Stimulated activated CD4-positive, alpha-beta T cell treated with anti-CD3 and anti-CD28 coated beads, Interleukin-12 subunit alpha, Interleukin-12 subunit beta, amount 100 ng/mL, for 48 hours (primary cell): ENCODE measurements around the gene GAL3ST2.
"Not testable (repeated sequence)": the region's sequence is repeated elsewhere in the genome, so short reads cannot be mapped to it uniquely, and the experiment has no call there.

Source experiments
- DNase-seq, 3 donors: peaks; one replicate each; pipeline ENCODE4 v3.0.0-alpha.2; 2020; ENCODE audit warnings: low read depth in 2 of 3, low spot score in 1 of 3

GAL3ST2 gene

DNA sequence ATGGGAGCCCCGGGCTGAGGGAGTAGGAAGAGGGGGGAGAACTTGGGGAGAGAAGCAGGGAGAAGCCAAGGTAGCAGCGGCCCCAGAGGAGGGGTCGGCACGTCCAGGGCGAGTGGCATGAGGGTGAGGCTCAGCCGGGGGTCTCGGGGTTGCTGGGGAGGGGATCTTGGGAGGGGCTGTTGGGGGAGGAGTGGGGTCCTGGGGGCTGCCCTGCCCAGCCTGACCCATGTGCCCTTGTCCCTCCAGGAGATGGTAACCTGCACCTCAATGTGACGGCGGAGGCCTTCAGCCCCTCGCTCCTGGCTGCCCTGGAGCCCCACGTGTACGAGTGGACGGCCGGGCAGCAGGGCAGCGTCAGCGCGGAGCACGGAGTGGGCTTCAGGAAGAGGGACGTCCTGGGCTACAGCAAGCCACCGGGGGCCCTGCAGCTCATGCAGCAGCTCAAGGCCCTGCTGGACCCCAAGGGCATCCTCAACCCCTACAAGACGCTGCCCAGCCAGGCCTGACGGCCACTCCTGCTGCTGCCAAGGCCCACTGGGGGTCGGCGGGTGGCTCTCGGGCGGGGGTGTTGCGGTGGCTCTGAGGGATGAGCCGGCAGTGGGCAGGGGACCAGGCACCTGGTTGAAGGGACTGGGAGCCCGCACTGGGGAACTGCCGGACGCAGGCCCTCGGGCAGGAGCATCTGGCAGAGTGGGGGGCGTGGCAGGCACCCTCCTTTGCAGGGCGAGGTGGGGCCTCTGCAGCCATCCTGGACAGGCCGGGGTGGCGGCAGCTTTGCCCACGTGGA is 9.0 kb upstream of the GAL3ST2 start:
- no peak for DNase-seq

DNA sequence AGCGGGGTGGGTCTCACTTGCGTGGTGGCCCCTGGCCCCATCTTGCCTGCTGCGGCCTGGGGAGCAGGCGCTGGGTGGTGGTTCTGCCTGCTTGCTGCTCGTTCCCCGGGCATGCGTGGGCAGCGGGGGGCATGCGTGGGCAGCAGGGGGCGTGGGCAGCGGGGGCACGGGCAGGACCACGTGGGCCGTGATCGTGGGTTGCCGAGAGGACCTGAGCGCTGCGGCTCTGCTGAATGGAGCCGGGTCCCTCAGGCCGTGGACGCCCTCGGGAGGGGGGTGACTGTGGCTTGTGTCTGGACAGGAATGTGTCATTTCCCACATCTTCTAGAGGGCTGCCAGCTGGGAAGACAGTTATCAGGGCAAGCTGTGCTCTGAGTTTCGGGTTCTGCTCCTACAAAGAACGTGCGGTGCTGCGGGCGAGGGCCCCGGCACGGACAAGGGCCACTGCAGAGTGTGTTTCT is 8.3 kb upstream of the GAL3ST2 start:
- no peak for DNase-seq

DNA sequence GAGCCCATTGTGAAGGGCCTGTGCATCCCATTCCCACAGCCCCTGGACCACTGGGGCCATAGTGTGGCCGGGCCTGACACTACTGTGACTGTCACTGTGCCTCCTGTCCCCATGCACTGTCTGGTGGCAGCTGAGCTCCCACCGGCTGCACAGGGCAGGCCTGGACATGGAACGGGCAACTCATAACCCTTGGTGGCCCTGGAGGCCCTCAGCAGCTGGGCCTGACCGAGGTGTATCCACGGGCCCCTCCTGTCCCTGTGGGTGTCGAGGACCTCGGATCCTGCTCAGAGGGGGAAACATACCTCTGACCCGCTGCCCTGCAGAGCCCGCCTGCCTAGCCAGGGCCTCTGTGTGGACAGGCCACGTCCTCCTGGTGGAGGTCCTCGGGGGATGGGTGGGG is 7.8 kb upstream of the GAL3ST2 start:
- no peak for DNase-seq

DNA sequence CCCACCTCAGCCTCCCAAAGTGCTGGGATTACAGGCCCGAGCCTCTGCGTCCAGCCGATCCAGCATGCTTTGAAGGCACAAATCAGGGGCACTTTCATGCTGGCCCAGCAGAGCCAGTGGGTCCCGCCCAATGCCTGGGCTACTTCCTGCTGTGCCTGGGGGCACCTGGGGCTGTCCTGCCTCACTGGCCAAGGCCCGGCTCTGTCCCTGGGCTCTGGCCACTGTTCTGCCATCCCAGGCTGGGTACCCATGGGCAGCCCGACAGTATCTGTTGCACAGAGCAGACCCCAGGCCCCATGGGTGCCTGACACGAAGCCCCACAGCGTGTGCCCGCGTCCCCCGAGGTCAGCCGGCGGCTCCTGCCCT is 6.8 kb upstream of the GAL3ST2 start:
- no peak for DNase-seq

DNA sequence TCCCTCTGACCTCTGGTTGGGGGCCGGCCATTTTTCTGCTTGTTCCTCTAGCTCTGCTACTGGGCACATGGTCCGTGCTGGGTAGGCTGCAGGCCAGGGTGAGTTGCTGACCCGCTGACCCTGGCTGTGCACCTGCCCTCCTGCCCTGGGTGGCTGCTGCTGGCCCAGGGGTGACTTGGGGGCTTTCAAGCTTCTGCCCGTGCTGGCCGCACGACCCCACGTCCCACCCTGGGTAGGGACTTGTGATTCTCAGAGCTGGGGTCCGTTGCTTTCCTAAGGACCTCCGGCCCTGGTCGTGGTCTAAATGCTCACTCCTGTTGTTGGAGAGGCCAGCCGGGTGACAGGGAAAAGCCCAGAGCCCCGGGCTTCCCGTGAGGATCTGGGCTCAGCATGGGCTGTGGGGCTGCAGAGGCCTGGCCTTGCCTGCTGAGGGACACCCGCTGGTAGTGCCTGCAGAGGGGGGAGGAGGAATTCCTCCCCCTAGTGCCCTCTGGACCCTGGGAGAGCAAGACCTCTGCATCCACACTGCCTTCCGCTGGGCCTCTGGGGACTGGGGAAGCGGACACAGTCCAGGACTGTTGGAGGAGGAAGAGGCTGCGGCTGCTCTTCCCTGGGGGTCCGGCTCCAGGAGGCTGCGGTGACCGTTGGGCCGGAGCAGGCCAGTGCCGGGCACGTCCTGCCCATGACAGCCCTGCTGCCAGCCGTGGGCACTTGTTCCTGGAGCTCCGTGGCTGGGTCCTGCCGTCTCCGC is 6.3 kb upstream of the GAL3ST2 start:
- DNase-seq: no peak

DNA sequence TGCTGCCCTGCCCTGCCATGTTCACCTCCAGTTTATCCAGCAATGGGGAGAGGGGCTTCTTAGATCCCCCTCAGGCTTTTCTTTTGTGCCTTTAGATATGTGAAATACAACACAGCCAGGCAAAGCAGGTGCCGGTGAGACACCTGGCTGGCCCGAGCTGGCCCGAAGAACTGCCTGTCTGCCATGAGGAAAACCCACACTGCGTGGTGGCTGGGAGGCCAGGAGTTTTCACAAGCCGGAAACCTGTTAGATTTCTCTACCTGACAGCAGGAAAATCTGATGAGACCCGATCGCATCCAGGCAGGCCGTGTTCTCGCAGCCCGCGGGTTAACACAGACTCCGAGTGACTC is 5.7 kb upstream of the GAL3ST2 start:
- no peak for DNase-seq

DNA sequence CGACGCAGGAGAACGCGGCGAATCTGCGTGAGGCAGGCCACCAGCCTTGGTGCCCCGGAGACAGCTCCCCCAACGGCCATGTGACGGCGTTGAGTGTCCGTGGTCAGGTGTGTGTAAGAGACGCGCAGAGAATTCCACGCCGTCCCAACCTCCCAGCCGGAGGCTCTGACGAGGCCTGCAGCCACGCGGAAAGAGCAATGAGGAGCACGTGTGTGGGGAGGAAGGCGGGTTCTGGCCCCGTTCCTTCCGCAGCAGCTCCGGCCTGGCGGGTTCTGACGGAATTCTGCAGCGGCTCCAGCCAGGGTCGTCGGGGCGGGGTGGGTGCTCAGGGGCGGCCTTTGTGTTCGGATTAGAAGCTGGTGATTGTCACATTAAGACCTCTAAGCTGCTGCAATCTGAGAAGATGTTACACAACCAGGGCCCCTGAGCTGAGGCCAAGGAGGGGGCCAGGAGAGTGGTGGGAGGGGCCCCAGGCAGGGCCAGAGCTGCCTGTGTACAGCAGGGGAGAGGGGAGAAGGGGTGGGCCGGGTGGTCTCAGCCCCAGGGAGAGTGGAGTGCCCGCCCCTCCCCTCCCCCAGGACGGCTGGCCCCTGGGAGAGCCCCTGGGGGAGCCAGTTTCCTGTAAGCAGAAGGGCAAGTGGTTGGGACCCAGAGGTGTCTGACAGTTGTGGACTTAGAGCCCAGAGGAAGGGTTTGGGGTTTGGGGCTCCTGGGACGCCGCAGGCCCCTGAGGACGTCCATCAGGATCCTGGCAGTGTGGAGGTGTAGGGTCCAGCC is 5.1 kb upstream of the GAL3ST2 start:
- DNase-seq: no peak

DNA sequence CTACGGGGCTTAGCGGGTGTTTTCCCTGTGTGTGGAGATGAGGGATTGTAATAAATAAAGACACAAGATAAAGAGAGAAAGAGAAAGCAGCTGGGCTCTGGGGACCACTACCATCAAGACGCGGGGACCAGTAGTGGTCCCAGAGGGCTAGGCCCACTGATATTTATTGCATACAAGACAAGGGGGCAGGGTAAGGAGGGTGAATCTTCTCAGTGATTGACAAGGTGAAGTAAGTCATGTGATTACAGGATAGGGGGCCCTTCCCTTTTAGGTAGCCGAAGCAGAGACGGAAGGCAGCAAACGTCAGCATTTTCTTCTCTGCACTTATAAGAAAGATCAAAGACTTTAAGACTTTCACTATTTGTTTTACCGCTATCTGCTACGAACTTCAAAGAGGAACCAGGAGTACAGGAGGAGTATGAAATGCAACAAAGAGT is 4.5 kb upstream of the GAL3ST2 start:
- DNase-seq: no peak

DNA sequence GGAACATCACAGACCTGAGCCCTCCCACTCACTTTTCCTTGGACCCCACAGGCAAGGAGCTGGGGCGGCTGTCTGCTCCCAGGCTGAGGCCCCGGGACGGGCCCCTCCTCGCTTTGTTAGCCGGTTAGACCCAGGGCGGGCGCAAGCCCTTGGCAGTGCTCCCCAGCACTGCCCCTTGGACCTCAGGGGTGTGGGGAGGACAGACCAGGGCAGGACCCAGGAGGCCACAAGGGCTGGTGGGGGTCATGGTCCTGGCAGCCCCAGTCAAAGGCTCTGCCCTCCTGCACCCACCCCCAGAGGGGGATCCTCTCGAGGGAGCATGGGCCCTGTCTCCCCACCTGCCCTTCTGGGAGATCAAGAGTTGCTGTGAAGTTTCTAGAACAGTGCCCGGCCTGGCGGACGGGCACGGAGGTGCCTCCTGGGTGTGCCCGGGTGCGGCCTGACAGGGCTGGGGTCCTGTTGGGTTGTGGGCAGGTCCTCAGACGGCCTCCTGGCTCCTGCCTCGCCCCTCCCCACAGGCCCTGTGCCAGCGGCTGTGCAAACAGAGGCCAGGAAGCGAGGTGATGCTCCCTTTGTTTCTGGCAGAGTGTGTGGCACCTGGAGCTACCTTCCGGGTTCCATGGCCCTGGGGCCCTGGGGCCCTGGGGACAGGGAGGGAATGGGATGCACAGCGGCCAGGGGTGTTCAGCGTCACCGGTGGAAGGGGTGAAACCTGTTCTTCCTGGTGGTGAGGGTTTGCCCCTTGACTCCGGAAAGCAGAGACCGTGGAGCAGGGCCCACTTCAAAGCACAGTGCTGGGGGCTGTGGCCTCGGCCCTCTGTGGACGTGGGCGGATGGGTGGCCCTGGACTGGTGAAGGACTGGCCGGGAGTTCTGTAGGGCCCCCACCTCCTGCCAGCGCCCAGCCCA is 2.9 kb upstream of the GAL3ST2 start:
- no peak for DNase-seq

DNA sequence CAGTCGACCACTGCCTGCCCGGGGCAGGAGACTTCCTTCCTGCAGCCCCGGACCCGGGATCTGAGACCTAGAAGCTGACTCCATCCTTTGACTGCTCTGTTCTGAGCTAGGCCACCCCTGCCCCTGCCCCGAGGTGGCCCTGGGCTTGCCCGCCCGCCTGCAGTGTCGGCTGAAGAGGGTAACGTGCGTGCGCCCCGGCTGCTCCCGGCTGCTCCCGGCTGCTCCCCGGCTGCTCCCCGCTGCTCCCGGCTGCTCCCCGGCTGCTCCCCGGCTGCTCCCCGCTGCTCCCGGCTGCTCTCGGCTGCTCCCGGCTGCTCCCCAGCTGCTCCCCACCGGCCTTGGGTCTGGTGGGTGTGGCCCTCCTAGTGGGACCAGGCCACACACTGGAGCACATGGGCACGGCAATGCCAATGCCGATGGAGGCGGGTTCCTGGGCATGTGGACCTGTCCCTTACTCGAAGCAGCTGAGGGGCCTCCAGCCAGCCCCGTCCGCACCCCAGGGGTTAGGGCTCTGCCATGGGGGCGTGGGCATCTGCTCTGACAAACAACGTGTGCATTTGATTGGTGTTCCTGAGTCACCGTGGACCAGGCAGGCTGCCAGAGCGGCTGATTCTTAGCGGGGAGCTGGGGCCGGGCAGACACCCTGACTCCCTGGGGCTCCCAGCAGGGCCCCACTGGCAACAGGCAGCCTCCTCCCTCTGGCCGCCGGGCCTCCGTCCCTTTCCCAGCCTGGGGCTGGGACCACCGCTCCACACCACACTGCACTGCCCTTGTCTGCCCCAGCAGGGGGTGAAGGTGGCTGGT is 2.0 kb upstream of the GAL3ST2 start:
- DNase-seq: no peak

DNA sequence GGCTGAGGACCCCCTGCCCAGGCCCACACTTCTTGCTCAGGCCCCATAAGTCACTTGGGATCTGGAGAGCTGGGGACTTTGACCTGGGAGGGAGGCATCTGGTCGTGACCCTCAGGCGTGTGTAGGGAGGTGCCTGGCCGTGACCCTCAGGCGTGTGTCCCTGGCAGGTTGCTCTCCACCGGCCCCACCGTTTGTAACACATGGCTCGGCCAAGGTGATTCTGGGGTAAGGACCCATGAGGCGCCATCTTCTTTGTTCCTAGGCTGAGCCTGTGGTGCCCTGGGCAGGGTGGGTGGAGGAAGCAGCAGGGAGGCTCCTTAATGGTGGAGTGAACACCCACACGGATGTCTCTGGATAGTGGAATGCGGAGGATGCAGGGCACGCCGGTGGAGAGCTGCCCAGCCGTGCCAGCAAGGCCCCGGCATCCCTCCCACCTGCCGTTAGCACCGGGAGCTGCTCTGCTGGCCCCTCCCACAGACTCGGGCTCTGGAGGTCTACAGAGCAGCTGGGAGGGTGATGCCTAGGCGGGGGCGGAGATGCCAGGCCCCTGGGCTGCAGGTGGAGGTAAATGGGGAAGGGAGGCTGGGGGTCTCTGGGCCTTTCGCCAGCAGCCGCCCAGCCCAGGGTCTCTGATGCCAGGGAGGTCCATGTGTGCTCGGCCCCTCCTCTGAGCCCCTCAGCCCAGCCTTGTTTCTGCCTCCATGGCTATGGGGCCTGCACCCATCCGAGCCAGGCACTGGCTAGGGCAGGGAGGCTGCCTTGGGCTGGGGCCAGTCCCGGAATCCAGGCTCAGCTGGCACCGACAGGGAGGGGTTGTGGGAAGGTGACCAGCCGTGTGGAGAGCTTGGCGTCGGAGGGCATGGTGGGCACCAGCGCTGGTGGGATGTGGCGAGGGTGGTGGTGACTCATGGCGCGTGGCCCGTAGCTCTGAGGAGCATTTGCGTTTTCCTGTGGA is 1.1 kb upstream of the GAL3ST2 start:
- no peak for DNase-seq

DNA sequence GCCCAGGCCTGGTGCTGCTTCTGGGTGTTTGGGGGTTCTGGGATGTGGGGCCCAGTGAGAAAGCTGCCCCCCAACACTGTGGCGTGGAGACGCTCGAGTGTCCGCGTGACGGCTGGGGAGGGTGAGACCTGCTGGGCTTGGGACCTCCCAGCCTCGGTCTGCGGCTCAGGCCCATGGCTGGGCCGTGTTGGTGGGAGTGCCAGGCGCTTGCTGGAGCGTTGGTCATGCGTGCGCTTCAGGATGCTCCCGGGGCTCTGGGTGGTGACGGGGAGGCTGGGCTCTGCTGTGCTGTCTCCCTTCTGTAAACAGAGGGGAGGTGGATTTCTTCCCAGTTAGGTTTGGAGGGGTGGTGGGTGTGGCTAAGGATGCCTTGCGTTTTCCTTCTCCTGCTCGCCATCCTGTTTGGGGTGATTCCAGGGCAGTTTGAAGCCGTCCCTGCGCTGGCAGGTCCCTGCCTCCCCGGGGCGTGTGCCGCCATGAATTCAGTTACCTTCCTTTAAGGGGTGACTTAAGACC is 606 bp downstream of the GAL3ST2 start:
- no peak for DNase-seq

DNA sequence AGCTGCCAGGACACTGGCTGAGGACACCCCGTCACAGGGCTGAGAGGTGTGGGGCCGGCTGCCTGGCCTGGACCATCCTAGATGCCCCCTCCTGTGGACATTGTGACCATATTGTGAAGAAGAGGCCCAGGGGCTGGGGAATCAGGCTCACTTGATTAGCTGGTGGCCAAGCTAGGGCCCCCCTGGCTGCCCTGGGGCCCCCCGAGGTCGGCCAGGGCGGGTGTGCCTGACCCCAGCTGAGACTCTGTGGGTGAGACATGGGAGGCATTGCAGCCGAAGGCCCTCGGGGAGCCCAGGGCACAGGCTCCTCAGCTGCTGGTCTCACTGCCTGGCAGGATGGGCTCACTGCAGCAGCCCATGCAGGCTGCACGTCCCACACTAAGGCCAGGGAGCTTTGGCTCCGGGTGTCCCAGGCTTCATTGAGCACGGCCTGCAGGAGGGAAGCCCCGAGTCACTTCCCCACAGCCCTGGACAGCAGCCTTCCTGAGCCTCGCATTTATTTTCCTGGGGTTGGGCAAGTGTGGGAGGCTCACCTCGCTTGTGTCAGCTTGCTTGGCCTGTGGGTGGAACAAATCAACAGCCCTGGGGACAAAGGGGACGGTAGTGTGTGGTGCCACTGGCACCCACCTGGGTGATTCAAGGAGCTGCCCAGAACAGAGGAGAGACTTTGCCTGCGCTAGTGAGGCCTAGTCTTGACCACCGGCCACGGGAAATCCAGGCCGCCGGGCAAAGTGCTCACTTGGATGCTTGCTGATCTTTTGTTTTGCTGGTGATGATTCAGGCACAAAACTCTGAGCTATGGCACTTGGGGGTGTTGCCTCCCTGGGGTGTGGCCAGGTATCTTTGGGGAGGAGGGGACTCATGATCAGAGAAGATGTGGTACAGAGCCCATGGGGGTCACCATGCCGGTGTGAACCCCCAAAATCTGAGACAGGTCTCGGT is 1.3 kb downstream of the GAL3ST2 start:
- no peak for DNase-seq

DNA sequence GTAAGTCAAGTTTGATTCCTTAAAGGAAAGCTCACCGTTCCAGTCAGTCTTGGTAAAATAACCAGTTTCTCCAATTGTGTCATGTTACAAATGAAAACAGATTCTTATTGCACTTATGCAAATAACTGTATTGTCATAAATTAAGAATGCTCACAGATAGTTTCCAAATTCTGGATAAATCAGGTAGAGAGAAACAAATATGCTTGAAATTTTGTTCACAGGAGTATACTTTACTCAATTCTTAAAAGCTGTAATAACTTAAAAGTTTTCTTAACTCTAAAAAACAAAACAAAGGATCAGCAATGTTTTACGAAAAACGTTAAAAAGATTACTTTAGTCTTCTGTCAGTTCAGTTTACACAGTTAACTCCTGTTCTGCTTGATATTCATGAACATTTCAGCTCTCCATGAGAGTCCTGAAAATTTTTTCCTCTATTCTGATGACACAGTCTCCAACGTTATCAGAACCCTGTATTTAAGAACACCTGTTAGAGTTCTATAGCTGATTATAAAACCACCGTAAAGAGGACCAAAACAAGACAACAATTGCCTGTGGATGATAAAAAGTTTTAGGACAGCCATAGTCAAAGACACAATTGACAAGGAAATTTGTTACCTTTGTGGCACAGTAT is 4.4 kb downstream of the GAL3ST2 start:
- no peak for DNase-seq

DNA sequence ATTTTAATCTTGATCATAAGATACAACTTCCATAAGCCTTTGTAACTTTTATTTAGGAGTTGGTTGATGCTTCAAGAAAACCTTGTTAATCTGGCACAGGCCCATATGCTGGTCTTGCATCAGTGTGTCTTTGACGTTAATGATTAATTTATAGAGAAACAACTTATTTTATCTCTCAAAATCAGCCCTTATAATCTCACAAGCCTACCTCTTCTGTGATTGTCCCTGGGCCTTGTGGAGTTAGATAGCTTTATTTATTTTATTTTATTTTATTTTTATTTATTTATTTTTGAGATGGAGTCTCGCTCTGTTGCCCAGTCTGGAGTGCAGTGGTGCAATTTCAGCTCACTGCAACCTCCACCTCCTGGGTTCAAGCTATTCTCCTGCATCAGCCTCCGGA is 5.4 kb downstream of the GAL3ST2 start:
- not testable (repeated sequence) for DNase-seq

DNA sequence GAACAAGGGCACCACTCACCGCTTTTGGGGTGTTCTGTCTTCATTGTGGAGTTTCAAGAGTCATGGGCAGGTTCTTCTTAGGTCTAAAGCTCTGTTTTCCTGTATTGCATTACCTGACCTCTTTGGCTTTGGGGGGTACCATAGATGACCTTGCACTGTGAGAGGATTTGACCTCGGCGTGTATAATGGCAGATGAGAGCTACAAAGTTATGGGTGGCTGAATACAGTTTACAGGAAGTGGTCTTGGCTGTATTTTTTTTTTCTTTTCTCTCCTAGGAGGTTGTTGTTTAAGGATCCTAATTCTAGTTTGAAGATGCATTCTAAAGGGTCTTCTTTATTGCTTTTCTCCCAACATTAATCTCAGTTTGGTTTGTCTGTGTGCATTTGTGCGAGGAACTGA is 11.5 kb downstream of the GAL3ST2 start:
- no peak for DNase-seq

DNA sequence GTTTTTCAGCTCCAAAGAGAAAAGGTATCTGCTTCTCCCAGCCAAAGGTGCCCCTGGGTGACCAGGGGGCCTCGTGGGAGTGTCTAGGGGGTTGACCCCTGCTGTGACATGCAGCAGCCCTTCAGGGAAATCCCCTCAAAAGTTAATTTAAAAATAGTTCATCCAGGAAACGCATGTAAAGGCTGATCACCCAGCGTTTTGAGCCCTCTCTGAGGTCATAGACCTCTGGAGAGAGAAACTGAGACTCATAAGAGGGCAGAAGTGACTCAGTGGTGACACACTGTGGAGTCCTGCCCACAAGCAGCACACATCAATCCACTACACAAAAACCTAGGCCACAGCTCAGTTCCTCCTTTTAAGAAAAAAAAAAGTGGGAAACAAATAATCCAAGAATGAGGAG is 11.9 kb downstream of the GAL3ST2 start:
- DNase-seq: peak in 2 of 3 donors; percentile 26 to 57
